B cell (primary cell): ENCODE measurements around the gene RCN2. TPM values are rescaled to one million over a fixed set of nuclear protein-coding genes. Genes with fewer than 3 reads are reported as not detected.

Source experiments
- ATAC-seq: fragments of 200-7000 bp; cut with Tn5 transposase; one replicate; pipeline ENCODE4 v1.10.0; 2021; ENCODE audit warnings: low read depth, mild to moderate bottlenecking, moderate number of reproducible peaks, moderate library complexity
- CTCF ChIA-PET: fragments of 350-600 bp; sonication (Branson Sonifier 250); formaldehyde crosslinking; loops from one replicate; lab custom pipeline; 2021; ENCODE audit warnings: antibody characterized with exemption, inconsistent platforms; lab: Charles Lee
- POLR2A ChIA-PET: fragments of 350-600 bp; sonication (Branson Sonifier 250); formaldehyde crosslinking; loops from one replicate; lab custom pipeline; 2021; ENCODE audit warnings: antibody characterized with exemption; lab: Charles Lee
- DNase-seq: peaks from one replicate; pipeline ENCODE4 v3.0.0; 2013
- H2AFZ ChIP-seq: 2 replicates; pipeline ENCODE4 v1.6.1; 2012; ENCODE audit warnings: mild to moderate bottlenecking, low read depth, low read length; ENCODE audit not compliant: insufficient read depth, poor library complexity, severe bottlenecking
- H3K27ac ChIP-seq, 2 donors: 1 replicate in 1 of 2; 2 replicates in 1 of 2; pipeline ENCODE4 v1.5.1; 2012 to 2013; ENCODE audit warnings: low read length in 2 of 2, mild to moderate bottlenecking in 2 of 2, moderate library complexity in 1 of 2
- H3K27me3 ChIP-seq, 4 experiments: fragments of 200-600 bp in 1 of 4; sonication (generic) in 1 of 4; replicated peaks in 1 of 4; 1 replicate in 2 of 4; 2 replicates in 2 of 4; pipeline versions ENCODE4 v1.6.1 to v1.7.0; 2013 to 2016; ENCODE audit warnings: low read length in 3 of 4, mild to moderate bottlenecking in 2 of 4, mixed read lengths in 1 of 4, moderate library complexity in 1 of 4; ENCODE audit not compliant: insufficient read depth in 4 of 4, control insufficient read depth in 3 of 4; ENCODE audit errors: control extremely low read depth in 1 of 4
- H3K36me3 ChIP-seq, 2 experiments: replicated peaks in 1 of 2; 1 replicate in 1 of 2; 2 replicates in 1 of 2; pipeline versions ENCODE4 v1.6.1 to v1.7.1; 2013; ENCODE audit warnings: low read length in 1 of 2; ENCODE audit not compliant: insufficient read depth in 2 of 2, control insufficient read depth in 1 of 2; ENCODE audit errors: control extremely low read depth in 1 of 2, extremely low read depth in 1 of 2
- H3K4me1 ChIP-seq, 2 donors: fragments of 200-600 bp in 1 of 2; sonication (generic) in 1 of 2; 1 replicate in 1 of 2; 2 replicates in 1 of 2; pipeline versions ENCODE4 v1.5.1 to v1.6.1; 2013 to 2017; ENCODE audit warnings: low read length in 2 of 2; ENCODE audit not compliant: control insufficient read depth in 2 of 2, insufficient read depth in 2 of 2
- H3K4me2 ChIP-seq: replicated peaks from 2 replicates; pipeline ENCODE3; 2012; ENCODE audit warnings: mild to moderate bottlenecking, low read depth, low read length; ENCODE audit not compliant: poor library complexity, severe bottlenecking
- H3K4me3 ChIP-seq, 5 experiments: fragments of 200-600 bp in 1 of 5; sonication (generic) in 1 of 5; 1 replicate in 3 of 5; 2 replicates in 2 of 5; pipeline versions ENCODE4 v1.5.1 to v1.7.0; 2011 to 2016; ENCODE audit warnings: low read length in 4 of 5, mild to moderate bottlenecking in 4 of 5, low read depth in 2 of 5, control low read depth in 1 of 5, moderate library complexity in 1 of 5; ENCODE audit not compliant: insufficient read depth in 1 of 5; ENCODE audit errors: control extremely low read depth in 1 of 5, extremely low read depth in 1 of 5
- H3K79me2 ChIP-seq: fragments of 200-600 bp; sonication (generic); one replicate; pipeline ENCODE4 v1.6.0; 2016; ENCODE audit warnings: low read length; ENCODE audit not compliant: control insufficient read depth, insufficient read depth
- H3K9ac ChIP-seq: fragments of 200-600 bp; sonication (generic); 2 replicates; pipeline ENCODE4 v1.6.1; 2017; ENCODE audit warnings: mild to moderate bottlenecking, low read length, moderate library complexity
- H3K9me3 ChIP-seq, 3 donors: one replicate each; pipeline versions ENCODE4 v1.6.1 to v1.7.1; 2013; ENCODE audit warnings: low read length in 2 of 3; ENCODE audit not compliant: control insufficient read depth in 2 of 3, insufficient read depth in 1 of 3; ENCODE audit errors: control extremely low read depth in 1 of 3
- H4K20me1 ChIP-seq: 2 replicates; pipeline ENCODE4 v1.6.0; 2012; ENCODE audit warnings: mild to moderate bottlenecking, low read length; ENCODE audit not compliant: insufficient read depth, control insufficient read depth, poor library complexity, severe bottlenecking
- H3K27ac Mint-ChIP-seq: one replicate; pipeline ENCODE4 v1.8.0; 2021; ENCODE audit warnings: mixed read lengths
- H3K27me3 Mint-ChIP-seq: one replicate; pipeline ENCODE4 v1.8.0; 2021; ENCODE audit warnings: mixed read lengths
- H3K4me1 Mint-ChIP-seq: one replicate; pipeline ENCODE4 v1.8.0; 2021; ENCODE audit warnings: mixed read lengths
- H3K4me3 Mint-ChIP-seq: one replicate; pipeline ENCODE4 v1.8.0; 2021; ENCODE audit warnings: mixed read lengths
- H3K9me3 Mint-ChIP-seq: one replicate; pipeline ENCODE4 v1.8.0; 2022; ENCODE audit warnings: mixed read lengths; ENCODE audit not compliant: insufficient read depth
- CTCF ChIP-seq: fragments of 200-600 bp; IDR thresholded peaks from one replicate; pipeline ENCODE4 v1.8.0; 2022; ENCODE audit warnings: antibody characterized with exemption, mild to moderate bottlenecking
- EZH2 ChIP-seq: IDR thresholded peaks from 2 replicates; pipeline ENCODE4 v1.6.1; 2012; ENCODE audit warnings: borderline replicate concordance, low read depth, mild to moderate bottlenecking, moderate library complexity, low read length; ENCODE audit not compliant: insufficient read depth, poor library complexity, severe bottlenecking
- WGBS: methylation state at CpG from one replicate; pipeline ENCODE4 v1.1.5; 2013; ENCODE audit warnings: missing lambda C conversion rate; ENCODE audit not compliant: insufficient coverage; 5-methylcytosine and 5-hydroxymethylcytosine counted together
- intact Hi-C: fragments of 100-400 bp; cut with micrococcal nuclease; formaldehyde crosslinking; loops from one replicate; pipeline ENCODE4 v1.10.0; 2022
- polyA plus RNA-seq: library from polyadenylated mRNA; depleted of rRNA; stranded (reverse); fragments of >200 nt; gene quantifications from 2 replicates; pipeline ENCODE4 v1.2.3, GENCODE V29; 2012
- total RNA-seq, 2 donors: library from RNA; stranded (reverse); fragments of 120-200 nt in 1 of 2; gene quantifications; 1 replicate in 1 of 2; 2 replicates in 1 of 2; pipeline versions ENCODE4 v1.2.3 to v1.2.4, GENCODE V29; 2013 to 2022

RCN2 gene
- total and polyA plus RNA-seq, 2 donors (not counting 1 experiment from before 2014, with no cell fraction given): 16.7 to 27.8 TPM

- Histone ChIP-seq H3K9me3 (no peaks in the 10 kb centered on the region), H3K9ac (peak overlapping the region; percentile 89), H3K4me3 (peak overlapping the region; percentile 65 to 93 (median 80)), H3K79me2 (peaks cover 28% of the 10 kb centered on the region), H3K27me3 (no peaks in the 10 kb centered on the region), H3K27ac (peak overlapping the region; percentile 82 to 92), H3K36me3 (no peaks in the 10 kb centered on the region), H3K4me1 (peaks cover 28 to 36% of the 10 kb centered on the region in 2 donors), H3K4me2 (peak overlapping the region; percentile 93), H2AFZ (peak overlapping the region; percentile 91), H4K20me1 (no peaks in the 10 kb centered on the region)
- peak overlapping the region; percentile 91 for H3K4me3 Mint-ChIP-seq
- POLR2A ChIA-PET: interaction anchor here (0.9 kb wide), 1 partner anchor 90 kb away, joined by 3 read pairs; the partner anchor contains the start of gene PSTPIP1
- CTCF ChIA-PET: interaction anchor here (0.6 to 4.4 kb wide), 9 partner anchors 12 to 639 kb away, joined by 3 to 33 read pairs (median 4); partner anchors contain the start of gene RCN2
- ATAC-seq: no peak
- H3K4me1 Mint-ChIP-seq: peaks cover 48% of the 10 kb centered on the region
- WGBS: 5% methylated on average over 29 of the region's 29 CpGs
- H3K27ac Mint-ChIP-seq: peak overlapping the region; percentile 89
- intact Hi-C loops: loop anchor here (1.0 to 10.0 kb wide), 3 partner anchors 27 to 516 kb away; partner anchors contain the start of genes HMG20A, PEAK1, PSTPIP1 and RCN2
- no peak for DNase-seq
- H3K27me3 Mint-ChIP-seq: no peaks in the 10 kb centered on the region
- H3K9me3 Mint-ChIP-seq: peaks cover 2% of the 10 kb centered on the region
- TF ChIP-seq EZH2 (no peak), CTCF (no peak)
Measured at GRCh38 chr15:76904461-76905012, 27.0 kb upstream of the RCN2 start.
